Cardiac fibroblast (primary cell): ENCODE data around the gene SKP2.

Experiments
- DNase-seq, 2 donors: peaks; one replicate each; pipeline versions ENCODE4 v3.0.0 to v3.0.0-alpha.2; 2010; ENCODE audit warnings: low read depth in 2 of 2
- H3K4me3 ChIP-seq, 2 donors: replicated peaks in 1 of 2; 1 replicate in 1 of 2; 2 replicates in 1 of 2; pipeline ENCODE4 v1.5.1; 2011; ENCODE audit warnings: low read depth in 2 of 2, low read length in 2 of 2, mild to moderate bottlenecking in 2 of 2, moderate library complexity in 1 of 2
- TF ChIP-seq, protein P1 (sequence below): IDR thresholded peaks from one replicate; pipeline ENCODE4 v1.5.1; 2011; ENCODE audit warnings: low read depth, mild to moderate bottlenecking, low read length, inconsistent platforms

The SKP2 gene

DNA sequence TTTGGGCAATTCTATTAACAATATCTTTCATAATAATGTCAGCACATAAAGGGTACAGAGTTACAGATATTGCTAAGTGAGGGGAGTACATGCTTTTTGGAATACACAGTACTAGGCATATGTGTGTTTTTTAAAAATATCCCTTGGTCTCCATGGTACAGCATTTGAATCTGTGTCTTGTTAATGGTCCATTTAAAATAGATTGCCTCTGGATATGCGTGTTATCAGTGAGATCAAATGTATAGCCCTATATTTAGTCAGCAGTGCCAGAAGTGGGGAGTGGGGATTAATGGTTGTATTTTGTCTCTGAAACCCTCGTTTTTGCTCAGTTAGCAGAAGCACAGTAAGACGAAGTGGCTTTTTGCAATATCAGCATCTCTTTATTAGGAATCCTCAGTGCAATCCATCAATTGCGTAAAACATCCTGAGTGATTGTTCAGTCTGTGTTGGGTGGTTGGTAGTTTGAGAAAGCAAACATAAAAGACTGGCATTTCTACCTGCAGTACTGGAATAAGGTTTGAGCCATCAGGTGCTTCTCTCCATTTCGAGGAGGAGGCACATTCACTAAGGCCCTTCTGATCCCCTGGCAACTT is 19.0 kb downstream of the SKP2 start:
- DNase-seq: no peak
- no peak overlapping the region for H3K4me3 ChIP-seq
- TF ChIP-seq, protein P1, sequence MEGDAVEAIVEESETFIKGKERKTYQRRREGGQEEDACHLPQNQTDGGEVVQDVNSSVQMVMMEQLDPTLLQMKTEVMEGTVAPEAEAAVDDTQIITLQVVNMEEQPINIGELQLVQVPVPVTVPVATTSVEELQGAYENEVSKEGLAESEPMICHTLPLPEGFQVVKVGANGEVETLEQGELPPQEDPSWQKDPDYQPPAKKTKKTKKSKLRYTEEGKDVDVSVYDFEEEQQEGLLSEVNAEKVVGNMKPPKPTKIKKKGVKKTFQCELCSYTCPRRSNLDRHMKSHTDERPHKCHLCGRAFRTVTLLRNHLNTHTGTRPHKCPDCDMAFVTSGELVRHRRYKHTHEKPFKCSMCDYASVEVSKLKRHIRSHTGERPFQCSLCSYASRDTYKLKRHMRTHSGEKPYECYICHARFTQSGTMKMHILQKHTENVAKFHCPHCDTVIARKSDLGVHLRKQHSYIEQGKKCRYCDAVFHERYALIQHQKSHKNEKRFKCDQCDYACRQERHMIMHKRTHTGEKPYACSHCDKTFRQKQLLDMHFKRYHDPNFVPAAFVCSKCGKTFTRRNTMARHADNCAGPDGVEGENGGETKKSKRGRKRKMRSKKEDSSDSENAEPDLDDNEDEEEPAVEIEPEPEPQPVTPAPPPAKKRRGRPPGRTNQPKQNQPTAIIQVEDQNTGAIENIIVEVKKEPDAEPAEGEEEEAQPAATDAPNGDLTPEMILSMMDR: no peak

DNA sequence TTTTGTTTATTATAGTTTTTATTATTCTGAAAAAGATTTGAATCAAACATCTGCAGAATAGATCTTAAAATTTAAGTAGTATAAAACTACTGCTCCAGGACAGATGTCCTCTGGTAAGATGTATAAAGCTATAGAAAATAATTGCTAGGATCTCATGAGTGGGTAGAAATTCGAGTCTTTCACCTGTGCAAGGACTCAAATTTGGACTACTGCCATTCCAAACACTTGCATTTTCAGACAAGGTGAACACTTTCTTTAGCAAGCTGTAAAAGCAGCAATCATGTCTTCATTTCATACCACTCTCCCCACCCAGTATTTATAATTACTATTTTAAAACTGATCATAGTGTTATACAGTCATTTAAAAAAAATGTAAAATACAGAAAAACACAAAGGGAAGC is 20.7 kb downstream of the SKP2 start:
- H3K4me3 ChIP-seq: no peak overlapping the region
- TF ChIP-seq, protein P1: no peak
- no peak for DNase-seq

DNA sequence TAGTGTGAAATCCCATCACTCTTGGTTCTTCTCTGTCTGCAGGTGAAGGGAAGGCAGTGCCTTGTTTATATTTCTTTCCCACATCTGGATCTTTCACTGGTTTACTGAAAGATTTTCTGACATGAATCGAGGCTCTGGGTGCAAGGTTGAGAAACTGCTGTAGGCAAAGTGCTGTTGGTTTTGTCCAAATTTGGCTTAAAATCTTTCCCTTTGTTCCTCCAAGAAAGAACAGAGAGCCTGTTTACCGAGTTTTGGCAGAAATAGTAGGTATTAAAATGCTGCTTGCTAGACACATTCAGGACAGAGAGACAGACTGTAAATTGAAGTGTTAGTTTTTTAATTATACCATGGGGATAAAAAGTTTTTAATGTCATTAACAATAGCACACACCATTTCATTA is 21.5 kb downstream of the SKP2 start:
- TF ChIP-seq, protein P1: no peak
- no peak overlapping the region for H3K4me3 ChIP-seq
- DNase-seq: no peak

DNA sequence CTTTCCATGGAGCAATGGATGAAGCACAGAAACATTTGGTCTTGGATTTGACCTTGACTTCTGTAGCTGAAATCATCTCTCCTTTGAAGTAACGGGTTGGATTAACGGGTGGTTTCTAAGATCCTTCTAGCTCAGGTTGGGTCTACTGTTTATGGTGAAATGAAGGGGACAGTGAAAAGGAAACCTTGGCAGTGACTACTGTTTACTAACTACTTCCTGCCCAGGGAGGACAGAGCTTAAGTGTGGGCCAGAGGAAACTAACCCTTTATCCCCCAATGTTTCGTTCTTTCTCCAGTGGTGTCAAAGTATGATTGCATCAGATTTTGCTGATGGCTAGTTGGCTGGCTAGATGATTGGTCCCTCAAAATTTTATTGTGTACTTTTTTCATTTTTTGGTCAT is 22.2 kb downstream of the SKP2 start:
- no peak for DNase-seq
- TF ChIP-seq, protein P1: no peak

DNA sequence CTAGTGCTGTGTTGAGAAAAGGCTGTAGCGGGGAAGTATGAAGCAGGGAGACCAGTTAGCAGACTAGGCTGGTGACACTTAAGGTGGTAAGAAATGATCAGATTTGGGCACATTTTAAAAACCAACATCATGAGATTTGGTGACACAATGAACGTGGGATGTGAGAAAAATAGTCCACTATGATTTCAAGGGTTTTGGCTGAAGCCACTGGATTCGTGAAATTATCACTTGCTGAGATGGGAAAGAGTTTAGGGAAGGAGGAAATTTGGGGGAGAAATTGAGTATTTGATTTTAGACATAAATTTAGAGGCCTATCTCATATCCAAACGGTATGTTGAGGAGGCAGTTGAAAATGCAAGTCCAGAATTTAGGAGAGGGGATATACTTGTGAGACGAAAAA is 23.1 kb downstream of the SKP2 start:
- DNase-seq: no peak
- TF ChIP-seq, protein P1: no peak
- no peak overlapping the region for H3K4me3 ChIP-seq

More for the DNA sequence above, 22.2 kb downstream of the SKP2 start:
- no peak overlapping the region for H3K4me3 ChIP-seq

DNA sequence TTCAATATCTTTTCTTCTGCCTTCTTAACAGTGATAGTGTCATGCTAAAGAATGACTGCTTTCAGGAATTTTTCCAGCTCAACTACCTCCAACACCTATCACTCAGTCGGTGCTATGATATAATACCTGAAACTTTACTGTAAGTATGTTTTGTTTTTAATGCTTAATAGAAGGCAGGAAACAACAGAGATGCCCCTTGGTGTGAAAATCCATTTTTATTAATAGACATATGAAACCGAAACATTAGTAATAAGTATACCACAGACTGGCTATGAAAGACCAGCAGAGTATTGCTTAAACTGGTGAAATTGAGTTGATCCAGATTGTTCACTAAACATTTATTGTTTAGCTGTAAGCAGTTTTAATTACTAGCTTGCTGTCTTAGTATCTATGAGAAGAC is 25.2 kb downstream of the SKP2 start:
- TF ChIP-seq, protein P1: no peak
- no peak for DNase-seq
- H3K4me3 ChIP-seq: no peak overlapping the region
